ENCODE measurements around the gene RSPH6A.

RSPH6A gene

DNA sequence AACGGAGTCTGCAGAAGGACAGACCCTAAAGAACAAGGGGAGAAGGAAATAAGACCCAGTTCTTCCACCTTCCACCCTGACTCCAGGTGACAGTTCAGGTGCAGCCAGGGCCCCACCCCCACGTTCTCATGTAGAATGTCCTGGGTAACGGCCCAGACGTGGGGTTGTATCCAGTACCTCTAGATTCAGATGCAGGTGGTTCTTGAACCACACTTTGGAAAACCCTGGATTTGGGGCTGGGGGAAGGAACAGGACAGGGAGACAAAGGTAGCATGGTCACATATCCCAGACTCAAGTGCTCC is 35.0 kb downstream of the RSPH6A start:
- DNase-seq: no peak
- no peaks in the 10 kb centered on the region for H3K27me3 ChIP-seq (replicated peaks)
- in situ Hi-C loops (cut with HindIII; ENCODE audit: low pct_ligation_motif_present, low sequenced_read_pairs): no loop called here
- no peak overlapping the region for H3K27ac ChIP-seq
- peaks cover 37% of the 10 kb centered on the region for H3K36me3 ChIP-seq (replicated peaks)
- no peak overlapping the region for H3K4me3 ChIP-seq (ENCODE audit: low read depth, low read length)
- TF ChIP-seq, protein P1, sequence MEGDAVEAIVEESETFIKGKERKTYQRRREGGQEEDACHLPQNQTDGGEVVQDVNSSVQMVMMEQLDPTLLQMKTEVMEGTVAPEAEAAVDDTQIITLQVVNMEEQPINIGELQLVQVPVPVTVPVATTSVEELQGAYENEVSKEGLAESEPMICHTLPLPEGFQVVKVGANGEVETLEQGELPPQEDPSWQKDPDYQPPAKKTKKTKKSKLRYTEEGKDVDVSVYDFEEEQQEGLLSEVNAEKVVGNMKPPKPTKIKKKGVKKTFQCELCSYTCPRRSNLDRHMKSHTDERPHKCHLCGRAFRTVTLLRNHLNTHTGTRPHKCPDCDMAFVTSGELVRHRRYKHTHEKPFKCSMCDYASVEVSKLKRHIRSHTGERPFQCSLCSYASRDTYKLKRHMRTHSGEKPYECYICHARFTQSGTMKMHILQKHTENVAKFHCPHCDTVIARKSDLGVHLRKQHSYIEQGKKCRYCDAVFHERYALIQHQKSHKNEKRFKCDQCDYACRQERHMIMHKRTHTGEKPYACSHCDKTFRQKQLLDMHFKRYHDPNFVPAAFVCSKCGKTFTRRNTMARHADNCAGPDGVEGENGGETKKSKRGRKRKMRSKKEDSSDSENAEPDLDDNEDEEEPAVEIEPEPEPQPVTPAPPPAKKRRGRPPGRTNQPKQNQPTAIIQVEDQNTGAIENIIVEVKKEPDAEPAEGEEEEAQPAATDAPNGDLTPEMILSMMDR (IDR thresholded peaks at IDR 0.05; ENCODE audit: low read depth, low read length, missing control alignments): no peak

DNA sequence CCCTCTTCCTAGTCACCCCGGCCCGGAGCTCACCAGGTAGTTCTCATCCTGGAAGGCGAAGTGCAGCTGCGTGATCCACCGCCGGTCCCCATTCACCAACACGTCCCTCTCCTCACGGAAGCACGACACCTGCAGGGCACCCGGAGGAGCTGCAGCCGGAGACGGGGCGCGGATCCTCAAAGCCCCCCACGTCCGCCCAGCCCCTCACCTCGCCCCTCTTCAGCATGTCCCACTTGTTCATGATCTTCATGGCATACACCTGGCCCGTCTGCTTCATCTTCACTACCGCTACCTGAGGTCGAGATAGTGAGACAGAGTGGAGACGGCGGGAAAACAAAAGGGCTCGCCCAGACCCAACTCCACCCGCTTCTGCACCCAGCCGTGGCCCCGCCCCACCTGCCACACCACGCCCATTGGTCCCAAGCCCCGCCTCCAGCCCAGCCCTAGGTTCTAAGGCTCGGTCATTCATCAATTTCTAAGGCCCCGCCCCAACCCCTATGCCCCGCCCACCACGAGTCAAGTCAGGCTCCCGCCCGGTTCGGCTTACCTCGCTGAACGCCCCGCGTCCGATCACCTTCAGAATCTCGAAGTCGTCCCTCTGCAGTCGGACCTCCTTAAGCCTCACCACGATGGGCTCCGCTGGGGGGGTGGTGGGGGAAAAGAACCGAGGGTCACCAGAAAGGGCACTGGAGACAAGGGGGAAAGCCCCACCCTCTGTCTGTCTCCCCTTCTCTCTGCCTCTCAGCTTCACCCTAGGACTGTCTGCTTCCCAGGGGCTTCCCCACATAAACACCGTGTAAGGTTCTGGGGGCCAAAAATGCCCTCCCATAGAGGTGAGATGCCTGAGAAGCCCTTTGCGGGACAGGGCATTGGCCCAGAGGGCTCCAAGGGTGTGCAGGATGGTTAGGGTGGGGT is 35.6 kb downstream of the RSPH6A start:
- DNase-seq: no peak
- peaks cover 34% of the 10 kb centered on the region for H3K36me3 ChIP-seq (replicated peaks)
- H3K27ac ChIP-seq: no peak overlapping the region
- TF ChIP-seq, protein P1 (IDR thresholded peaks at IDR 0.05; ENCODE audit: low read depth, low read length, missing control alignments): peak; percentile 64
- in situ Hi-C loops (cut with HindIII; ENCODE audit: low pct_ligation_motif_present, low sequenced_read_pairs): no loop called here
- H3K27me3 ChIP-seq (replicated peaks): no peaks in the 10 kb centered on the region
- H3K4me3 ChIP-seq (ENCODE audit: low read depth, low read length): no peak overlapping the region

DNA sequence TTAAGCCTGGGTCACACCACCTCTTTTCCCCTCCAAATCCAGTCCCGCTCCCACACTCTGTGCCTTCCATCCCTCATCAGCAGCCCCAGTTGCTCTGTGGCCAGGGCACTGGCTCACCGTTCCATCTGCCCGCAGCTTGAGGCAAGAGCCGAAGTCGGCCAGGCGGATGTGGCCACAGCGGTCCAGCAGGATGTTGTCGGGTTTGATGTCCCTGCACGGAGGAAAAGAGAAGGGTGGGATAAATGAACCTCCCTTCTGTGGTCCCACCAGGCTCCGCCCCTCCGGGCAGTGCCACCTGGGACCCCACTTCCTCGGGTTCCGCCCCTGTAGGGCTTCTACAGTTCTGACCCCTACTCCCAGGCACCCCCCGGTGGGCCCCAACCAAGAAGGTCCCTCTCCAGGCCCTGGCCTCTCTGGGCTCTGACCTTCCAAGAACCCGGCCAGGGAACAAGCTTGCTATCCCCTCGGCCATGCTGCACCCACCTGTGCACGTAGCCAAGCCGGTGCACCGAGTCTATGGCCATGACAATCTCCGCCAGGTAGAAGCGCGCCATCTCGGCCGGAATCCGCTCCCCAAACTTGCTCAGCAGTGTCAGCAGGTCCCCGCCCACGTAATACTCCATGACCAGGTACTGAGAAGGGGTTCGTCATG is 37.0 kb downstream of the RSPH6A start:
- Histone ChIP-seq H3K4me3 (ENCODE audit: low read depth, low read length) (no peak overlapping the region), H3K27ac (no peak overlapping the region), H3K36me3 (replicated peaks) (peaks cover 32% of the 10 kb centered on the region), H3K27me3 (replicated peaks) (no peaks in the 10 kb centered on the region)
- in situ Hi-C loops (cut with HindIII; ENCODE audit: low pct_ligation_motif_present, low sequenced_read_pairs): no loop called here
- DNase-seq: no peak
- TF ChIP-seq, protein P1 (IDR thresholded peaks at IDR 0.05; ENCODE audit: low read depth, low read length, missing control alignments): no peak

DNA sequence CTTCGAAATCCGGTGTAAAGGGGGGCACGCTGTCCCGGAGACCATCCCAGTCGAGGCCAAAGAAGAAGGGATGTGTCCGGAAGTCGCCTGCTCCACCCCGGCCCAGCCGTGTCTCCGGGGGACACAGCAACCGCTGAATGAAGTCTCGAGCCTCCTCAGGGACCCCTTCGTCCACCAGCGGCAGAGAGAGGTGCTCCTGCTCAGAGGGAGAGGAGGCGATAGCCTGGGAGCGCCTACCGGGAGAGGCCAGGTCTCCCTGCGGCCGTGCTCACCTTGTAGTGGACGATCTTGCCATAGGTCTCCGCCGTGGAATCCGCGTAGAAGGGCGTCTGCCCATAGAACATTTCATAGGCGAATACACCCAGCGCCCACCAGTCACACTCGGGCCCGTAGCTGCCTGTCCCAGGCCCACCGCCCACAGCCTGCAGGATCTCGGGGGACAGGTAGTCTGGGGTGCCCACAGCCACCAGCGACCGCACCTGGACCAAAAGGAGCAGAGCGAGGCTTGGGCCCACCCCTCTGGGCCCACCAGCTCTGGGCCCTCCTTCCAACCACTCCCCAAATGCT is 37.6 kb downstream of the RSPH6A start:
- Histone ChIP-seq H3K27ac (no peak overlapping the region), H3K36me3 (replicated peaks) (peaks cover 32% of the 10 kb centered on the region), H3K4me3 (ENCODE audit: low read depth, low read length) (no peak overlapping the region), H3K27me3 (replicated peaks) (no peaks in the 10 kb centered on the region)
- TF ChIP-seq, protein P1 (IDR thresholded peaks at IDR 0.05; ENCODE audit: low read depth, low read length, missing control alignments): no peak
- DNase-seq: no peak
- in situ Hi-C loops (cut with HindIII; ENCODE audit: low pct_ligation_motif_present, low sequenced_read_pairs): no loop called here

DNA sequence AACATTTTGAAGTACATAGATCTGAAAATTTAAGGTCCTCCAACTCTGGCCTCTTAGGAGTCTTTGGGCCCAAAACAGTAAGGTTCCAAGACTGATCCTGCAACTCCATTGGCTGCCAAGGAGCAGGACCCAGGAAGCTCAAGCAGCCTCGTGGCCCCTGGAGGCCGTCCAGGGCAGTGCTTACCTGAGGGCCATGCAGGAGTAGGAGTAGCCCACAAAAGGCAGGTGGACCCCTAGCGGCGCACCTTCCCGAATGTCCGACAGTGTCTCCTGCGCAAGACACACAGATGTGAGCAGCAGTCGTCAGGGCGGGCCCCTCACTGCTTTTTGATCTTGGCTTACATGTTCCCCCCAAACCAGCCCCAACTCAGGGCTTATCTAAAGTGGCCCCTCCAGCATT is 40.3 kb downstream of the RSPH6A start:
- in situ Hi-C loops (cut with HindIII; ENCODE audit: low pct_ligation_motif_present, low sequenced_read_pairs): no loop called here
- TF ChIP-seq, protein P1 (IDR thresholded peaks at IDR 0.05; ENCODE audit: low read depth, low read length, missing control alignments): peak; percentile 9
- Histone ChIP-seq H3K4me3 (ENCODE audit: low read depth, low read length) (no peak overlapping the region), H3K27me3 (replicated peaks) (no peaks in the 10 kb centered on the region), H3K36me3 (replicated peaks) (peaks cover 32% of the 10 kb centered on the region), H3K27ac (no peak overlapping the region)
- no peak for DNase-seq

Data from brain microvascular endothelial cell (primary cell).